Hematopoietic multipotent progenitor cell treated with erythropoietin and hydrocortisone succinate and interleukin-3 and kit ligand, for 4 days (in vitro differentiated cells): Measurements from ENCODE around the gene TRIP11.
"Not testable (repeated sequence)": the region's sequence is repeated elsewhere in the genome, so short reads cannot be mapped to it uniquely, and the experiment has no call there.

Experiments
- DNase-seq: peaks from one replicate; pipeline ENCODE4 v3.0.0-alpha.2; 2015

TRIP11 gene

GRCh38 chr14:92039719-92040430 is at the start of gene TRIP11:
Gene TRIP11, minus strand, starts transcription at chr14:92040059. Its CDS starts 374 bp downstream, at chr14:92039685.
- DNase-seq = peak; percentile 98

DNA sequence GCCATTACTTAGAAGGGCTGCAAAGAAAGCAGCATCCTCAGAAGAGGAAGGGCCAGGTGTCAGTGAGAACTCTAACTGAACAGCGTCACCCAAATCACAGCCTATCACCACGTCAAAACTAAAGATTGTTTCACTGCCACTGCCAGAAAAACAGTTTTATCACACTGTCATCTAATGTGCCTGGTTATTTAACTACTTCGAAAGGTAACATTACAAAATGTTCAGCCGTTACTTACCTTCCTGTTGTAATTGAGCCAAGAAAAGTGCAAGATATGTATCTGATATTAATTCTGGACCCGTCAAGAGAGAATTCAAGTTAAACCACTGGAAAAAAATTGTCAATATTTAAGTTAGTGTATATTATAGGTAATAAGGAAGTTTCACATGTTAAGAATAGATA is 48.6 kb upstream of the TRIP11 start:
- DNase-seq = no peak

- DNase-seq = peak; percentile 15
Measured at GRCh38 chr14:92074555-92074954, 34.7 kb upstream of the TRIP11 start.

DNA sequence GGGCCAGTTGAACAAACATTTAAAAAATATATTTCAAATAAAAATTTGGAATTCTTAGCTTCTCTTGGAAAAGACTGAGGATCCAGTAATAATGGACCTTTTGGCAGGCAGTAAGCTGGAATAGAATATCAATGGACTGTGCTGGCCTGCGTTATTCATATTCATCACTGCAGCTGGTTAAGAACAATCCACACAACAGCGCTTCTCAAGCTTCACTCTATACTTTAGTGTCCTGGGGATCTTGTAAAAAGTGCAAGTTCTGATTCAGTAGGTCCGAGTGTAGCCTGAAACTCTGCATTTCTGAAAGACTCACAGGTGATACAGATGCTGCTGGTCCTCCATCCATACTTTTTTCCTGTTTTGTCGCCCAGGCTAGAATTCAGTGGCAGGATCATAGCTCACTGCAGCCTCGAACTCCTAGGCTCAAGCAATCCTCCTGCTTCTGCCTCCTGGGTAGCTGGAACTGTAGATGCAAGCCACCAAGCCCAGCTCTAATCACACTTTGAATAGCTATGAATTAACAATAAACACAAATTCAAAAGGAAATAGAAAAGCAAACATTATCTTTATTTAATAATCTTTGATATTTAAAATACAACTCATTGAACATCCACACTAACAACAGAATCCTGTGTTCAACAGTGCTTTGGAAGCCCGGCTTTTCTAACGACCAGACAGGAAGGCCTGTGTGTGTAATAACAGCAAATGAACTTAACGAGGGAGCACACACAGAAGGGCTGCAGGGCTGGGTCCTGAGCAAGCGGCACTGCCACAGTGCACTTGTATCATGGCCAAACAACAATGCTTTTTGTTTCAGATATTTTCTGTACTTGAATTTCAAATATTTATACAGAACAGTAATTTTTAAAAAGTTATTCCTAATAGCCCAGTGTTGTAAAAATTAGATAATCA is 18.4 kb upstream of the TRIP11 start:
- DNase-seq = no peak

GRCh38 chr14:92049781-92050180 is 9.9 kb upstream of the TRIP11 start:
- no peak for DNase-seq

DNA sequence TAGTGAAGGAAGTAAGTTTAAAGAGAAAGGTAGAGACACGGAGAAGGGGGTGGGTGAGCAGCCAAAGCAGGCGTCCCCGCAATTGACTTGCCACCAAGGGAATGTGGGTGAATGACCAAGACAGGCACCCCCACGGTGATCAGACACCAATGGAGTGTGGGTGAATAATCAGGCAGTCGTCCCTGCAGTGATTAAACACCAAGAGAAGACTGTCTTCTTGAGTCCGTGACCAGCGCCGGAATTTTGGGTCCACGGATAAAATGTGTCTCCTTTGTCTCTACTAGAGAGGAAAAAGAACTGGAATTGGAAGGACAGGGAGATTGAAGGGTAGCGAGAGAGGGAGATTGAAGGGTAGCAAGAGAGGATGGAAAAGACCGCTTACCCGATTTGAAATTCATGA is 9.4 kb upstream of the TRIP11 start:
- not testable (repeated sequence) for DNase-seq

DNA sequence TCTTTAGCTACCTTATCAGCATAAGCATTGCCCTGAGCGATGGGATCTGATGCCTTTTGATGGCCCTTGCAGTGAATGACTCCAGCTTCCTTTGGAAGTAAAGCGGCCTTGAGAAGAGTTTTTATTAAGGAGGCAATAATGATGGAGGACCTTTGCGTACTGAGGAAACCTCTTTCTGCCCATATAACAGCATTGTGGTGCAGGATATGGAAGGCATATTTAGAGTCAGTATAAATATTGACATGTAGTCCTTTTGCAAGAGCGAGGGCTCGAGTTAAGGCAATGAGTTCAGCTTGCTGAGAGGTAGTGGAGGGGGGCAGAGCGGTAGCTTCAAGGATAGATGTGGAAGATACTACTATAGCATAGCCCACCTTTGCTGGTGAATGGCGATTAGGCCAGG is 6.0 kb upstream of the TRIP11 start:
- DNase-seq = not testable (repeated sequence)

GRCh38 chr14:92041766-92042165 is 1.9 kb upstream of the TRIP11 start:
- not testable (repeated sequence) for DNase-seq

- DNase-seq = no peak
Measured at GRCh38 chr14:92041203-92041602, 1.3 kb upstream of the TRIP11 start.

DNA sequence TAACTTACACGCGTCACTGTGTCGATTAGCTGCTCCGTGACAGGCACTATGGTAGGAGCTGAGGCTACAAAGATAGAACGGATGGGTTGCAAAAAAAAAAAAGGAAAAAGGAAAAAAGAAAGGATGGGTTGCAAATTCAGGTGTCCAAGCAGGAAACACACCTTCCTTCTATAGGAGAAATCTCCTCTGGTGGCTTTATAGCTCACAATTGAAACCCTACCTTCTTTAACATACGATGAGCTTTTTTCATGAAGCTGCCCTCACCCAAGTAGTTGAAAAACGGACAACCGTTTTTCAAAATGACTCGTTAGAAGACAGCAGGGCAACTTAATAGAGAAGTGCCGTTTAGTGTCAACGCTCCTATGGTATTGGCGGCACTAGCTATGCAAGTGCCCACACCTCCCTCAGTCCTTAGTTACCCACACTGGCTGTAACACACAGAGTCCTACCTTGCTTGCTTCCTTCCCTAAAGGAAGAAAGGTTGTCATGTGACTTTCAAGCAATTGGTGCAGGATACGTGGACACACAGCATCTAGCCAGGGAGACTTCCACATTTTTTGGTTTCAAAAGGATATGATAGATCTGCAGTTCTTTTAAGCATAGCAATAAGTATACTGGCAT is 682 bp upstream of the TRIP11 start:
- DNase-seq = peak; percentile 67

DNA sequence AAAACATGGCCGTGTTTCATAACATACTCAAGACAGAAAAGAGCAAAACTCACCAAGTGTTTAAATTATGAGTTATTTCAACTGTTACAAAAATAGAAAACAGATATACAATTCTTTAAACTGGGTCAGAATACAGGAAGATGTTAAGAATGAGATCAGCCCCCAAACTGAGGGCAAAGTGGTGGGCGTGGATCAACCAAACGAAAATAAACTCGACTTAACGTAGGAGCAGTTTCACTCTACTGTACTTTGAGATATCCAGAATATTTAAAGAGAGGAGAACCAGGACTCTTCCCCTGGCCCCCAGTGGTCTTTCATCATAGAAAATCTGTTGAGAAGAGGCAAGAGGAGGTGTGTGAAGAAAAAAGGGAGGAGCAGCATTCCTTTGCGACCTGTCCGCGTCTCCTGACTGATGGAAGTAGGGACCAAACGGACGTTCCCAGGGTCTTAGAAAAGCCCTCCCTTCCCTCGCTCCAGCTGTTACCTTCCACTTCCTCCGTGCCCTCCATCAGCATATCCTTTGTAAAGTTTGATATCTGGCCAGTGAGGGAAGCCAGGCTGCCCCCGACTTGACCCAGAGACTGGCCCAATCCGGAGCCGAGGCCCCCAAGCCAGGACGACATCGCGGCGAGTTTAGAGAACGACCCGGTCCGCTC is 668 bp downstream of the TRIP11 start:
- DNase-seq = peak; percentile 66

DNA sequence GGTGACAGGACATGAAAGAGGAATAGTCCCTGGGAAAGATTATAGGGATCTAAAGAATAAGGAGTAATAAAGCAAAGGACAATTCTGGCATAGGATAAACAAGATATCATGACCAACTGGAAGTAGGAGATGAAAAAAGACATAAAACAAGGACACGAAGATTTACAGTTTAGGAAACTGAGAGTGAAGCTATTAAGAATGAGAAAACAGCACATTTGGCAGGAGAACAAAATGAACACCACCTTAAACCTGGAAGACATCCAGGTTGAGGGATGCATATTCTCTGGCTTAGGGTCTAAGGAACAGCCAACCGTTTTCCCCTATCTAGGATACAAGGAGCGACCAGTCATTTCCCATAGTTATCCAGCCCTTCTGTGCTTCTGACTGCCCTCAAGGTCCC is 1.9 kb downstream of the TRIP11 start:
- no peak for DNase-seq

DNA sequence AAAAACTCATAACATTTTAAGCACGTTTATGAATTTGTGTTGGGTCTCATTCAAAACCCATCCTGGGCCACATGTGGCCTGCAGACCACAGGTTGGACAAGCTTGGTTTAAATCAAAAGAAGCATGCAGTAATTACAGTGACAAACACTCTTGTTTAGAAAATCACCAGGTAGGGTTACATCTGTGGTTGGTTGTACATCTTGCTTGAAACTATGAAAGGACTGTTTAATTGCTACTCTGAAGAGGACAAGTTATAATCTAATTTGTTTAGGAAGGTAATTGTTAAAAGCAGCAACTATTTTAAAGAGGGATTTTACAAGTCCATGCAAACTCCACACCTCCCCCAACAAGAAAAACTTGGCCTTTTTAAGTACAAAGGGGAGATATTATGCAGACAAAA is 4.0 kb downstream of the TRIP11 start:
- no peak for DNase-seq

GRCh38 chr14:92033906-92034687 is 5.8 kb downstream of the TRIP11 start:
- DNase-seq = peak; percentile 47

- DNase-seq = no peak
Measured at GRCh38 chr14:92033433-92033832, 6.4 kb downstream of the TRIP11 start.

- DNase-seq = no peak
Measured at GRCh38 chr14:92026548-92027190, 13.2 kb downstream of the TRIP11 start.

DNA sequence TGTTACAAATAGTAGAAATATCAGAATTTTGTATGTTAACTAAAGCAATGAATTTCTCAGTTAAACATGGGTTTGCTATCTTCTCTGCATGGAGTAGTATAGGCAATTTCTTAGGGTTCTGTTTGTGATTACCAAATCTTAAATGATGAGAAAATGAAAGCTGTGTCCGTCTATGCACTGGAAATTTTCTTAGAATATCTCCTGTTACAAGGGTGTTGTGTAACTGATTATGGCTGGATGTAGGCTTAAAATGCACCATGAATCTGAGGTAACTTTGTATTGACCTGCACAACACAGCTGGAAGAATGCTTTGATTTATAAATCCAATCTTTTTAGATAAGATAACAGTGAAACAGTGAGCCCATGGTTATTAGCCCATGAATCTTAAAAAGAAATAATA is 17.8 kb downstream of the TRIP11 start:
- no peak for DNase-seq

DNA sequence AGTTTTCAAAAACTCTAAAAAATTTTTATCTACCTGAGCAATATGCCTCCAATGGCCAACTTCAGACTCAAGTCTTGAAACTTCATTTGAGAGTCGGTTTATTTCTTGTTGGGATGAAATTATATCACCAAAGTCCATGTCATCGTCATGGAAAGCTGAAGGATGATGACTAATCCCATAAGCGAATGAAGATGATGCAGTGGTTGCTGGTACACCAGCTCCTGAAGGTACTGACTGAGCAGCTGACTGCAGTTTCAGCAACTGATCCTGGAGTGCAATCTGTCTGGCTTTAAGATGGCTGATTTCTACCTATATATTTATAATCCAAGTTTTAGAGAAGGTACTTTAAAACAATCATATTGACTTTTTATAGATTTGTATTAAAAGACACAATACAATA is 18.3 kb downstream of the TRIP11 start:
- DNase-seq = no peak

- no peak for DNase-seq
Measured at GRCh38 chr14:92014040-92014439, 25.8 kb downstream of the TRIP11 start.

DNA sequence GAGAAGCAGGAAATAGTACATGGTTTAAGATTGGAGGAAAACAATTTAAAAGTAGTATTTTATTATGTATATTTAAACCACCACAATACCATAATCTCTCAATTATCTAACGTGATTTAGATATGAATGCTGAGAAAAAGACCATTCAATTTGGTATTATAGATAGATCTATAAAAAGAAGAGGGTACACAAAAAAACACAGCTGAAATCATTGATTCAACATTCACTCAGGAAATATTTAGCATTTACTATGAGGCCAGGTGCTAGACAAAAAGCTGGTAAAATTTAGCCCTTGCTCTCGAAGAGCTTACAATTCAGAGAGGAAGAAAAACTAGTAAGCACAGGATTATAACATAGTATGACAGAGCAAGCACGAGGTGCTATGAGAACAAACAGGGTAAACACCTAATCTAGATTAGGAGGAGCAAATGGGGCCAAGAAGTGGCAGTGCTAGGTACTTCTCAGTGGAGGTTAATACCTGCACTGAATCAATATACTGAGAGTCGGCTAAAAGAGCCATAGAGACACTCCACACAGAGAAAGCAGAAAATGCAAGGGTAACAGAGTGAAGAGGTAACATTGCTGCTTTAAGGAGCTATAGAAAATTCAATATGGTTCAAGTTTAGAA is 27.6 kb downstream of the TRIP11 start:
- no peak for DNase-seq

- no peak for DNase-seq
Measured at GRCh38 chr14:92010644-92011043, 29.2 kb downstream of the TRIP11 start.
